ENCODE measurements around the gene MEFV.
"Not testable (repeated sequence)": the region's sequence is repeated elsewhere in the genome, so short reads cannot be mapped to it uniquely, and the experiment has no call there.

MEFV gene

DNA sequence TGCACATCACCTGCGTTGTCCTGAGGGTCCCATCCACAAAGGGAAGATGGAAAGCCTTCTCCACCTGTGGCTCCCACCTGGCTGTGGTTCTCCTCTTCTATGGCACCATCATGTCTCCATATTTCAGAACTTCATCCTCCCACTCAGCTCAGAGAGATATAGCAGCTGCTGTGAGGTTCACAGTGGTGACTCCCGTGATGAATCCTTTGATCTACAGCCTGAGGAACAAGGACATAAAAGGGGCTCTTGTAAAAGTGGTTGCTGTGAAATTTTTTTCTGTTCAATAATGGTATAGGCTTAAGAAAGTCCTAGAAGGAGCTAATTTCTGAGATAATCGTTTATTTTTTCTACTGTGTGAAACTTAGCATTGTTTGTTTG lies 40.2 kb downstream of the MEFV start:
- TF ChIP-seq CTCF (IDR thresholded peaks at IDR 0.05; ENCODE audit: insufficient read depth, low read depth, low read length, missing control alignments), result no peak
- no peak overlapping the region for H3K4me3 ChIP-seq (ENCODE audit: low read length)
- no peak for DNase-seq (ENCODE audit: low read depth)

- TF ChIP-seq CTCF (IDR thresholded peaks at IDR 0.05; ENCODE audit: insufficient read depth, low read depth, low read length, missing control alignments), result no peak
- no peak for DNase-seq (ENCODE audit: low read depth)
- H3K4me3 ChIP-seq (ENCODE audit: low read length), result no peak overlapping the region
Measured at GRCh38 chr16:3215601-3216262, 40.7 kb downstream of the MEFV start.

DNA sequence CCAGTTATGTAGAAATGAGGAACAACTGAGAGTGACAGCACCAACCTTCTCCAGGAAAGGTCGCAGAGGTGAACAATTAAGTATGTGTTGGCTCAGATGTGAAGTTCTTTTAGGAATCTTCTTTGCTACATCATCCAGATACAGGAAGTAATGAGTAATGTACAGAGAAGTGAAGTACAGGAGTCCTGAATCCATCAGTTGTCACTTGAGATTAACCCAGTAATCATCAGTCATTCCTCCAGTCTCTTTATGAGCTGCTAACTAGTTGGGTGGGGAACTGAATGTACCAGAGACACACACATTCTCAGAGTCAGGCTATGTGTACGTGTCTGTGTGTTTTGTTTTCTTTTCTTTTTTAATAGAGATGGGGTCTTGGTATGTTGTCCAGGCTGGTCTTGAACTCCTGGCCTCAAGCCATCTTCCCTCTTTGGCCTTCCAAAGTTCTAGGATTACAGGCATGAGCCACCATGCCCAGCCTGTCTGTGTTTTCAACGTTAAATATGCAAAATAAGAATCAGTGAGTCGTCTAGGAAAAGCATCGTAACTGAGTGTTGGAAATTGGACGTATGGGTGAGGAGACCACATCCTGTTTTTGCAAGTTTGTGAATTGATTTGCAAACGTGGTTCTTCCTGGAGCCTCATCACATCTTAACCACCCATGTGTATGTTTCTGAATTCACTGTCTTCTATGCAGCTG lies 41.4 kb downstream of the MEFV start:
- no peak for DNase-seq (ENCODE audit: low read depth)
- H3K4me3 ChIP-seq (ENCODE audit: low read length), result no peak overlapping the region
- no peak for TF ChIP-seq CTCF (IDR thresholded peaks at IDR 0.05; ENCODE audit: insufficient read depth, low read depth, low read length, missing control alignments)

- no peak for TF ChIP-seq CTCF (IDR thresholded peaks at IDR 0.05; ENCODE audit: insufficient read depth, low read depth, low read length, missing control alignments)
- no peak overlapping the region for H3K4me3 ChIP-seq (ENCODE audit: low read length)
- no peak for DNase-seq (ENCODE audit: low read depth)
Measured at GRCh38 chr16:3212567-3212966, 43.9 kb downstream of the MEFV start.

DNA sequence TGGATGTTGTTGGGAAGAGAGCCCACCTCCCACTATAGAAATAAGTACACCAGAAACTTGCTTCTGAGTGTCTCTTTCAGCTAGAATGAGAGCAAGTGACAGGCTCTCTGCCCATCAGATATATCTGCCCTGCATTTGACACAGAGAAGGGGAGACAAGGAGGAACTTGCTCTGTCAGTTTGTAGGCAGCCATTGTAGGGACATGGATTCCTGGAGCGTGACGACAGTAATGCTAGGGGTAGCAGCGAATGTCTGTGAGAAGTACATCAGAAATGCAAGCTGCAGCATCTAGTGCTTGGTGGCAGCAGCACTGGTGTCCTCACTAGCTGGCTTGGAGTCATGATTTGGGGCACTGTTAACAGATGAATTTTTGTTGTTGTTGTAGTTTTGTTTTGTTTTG lies 44.4 kb downstream of the MEFV start:
- TF ChIP-seq CTCF (IDR thresholded peaks at IDR 0.05; ENCODE audit: insufficient read depth, low read depth, low read length, missing control alignments), result no peak
- H3K4me3 ChIP-seq (ENCODE audit: low read length), result no peak overlapping the region
- no peak for DNase-seq (ENCODE audit: low read depth)

GRCh38 chr16:3207086-3207953 lies 49.1 kb downstream of the MEFV start:
- DNase-seq (ENCODE audit: low read depth), result no peak
- TF ChIP-seq CTCF (IDR thresholded peaks at IDR 0.05; ENCODE audit: insufficient read depth, low read depth, low read length, missing control alignments), result no peak
- H3K4me3 ChIP-seq (ENCODE audit: low read length), result no peak overlapping the region

DNA sequence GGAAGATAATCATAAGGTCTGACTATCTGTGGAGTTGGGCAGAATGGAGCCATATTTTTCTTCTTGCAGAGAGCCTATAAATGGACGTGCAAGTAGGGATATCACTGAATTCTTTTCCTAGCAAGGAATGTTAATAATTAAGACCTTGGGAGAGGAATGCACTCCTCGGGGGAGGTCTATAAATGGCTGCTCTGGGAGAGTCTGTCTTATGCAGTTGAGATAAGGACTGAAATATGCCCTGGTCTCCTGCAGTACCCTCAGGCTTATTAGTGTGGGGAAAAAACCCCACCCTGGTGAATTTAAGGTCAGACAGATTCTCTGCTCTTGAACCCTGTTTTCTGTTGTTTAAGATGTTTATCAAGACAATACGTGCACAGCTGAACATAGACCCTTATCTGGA lies 50.5 kb downstream of the MEFV start:
- not testable (repeated sequence) for H3K4me3 ChIP-seq (ENCODE audit: low read length); DNase-seq (ENCODE audit: low read depth)

Measured in epithelial cell of esophagus (primary cell).